Vagina (tissue), 2 donors: ENCODE results near the gene PPOX. TPM values are rescaled to one million over a fixed set of nuclear protein-coding genes. Genes with fewer than 3 reads are reported as not detected.

Source experiments
- DNase-seq, 2 donors: peaks; one replicate each; pipeline ENCODE4 v3.0.0-alpha.2; 2017; ENCODE audit errors: extremely low spot score in 2 of 2
- H3K27ac ChIP-seq: fragments of 200-600 bp; sonication (generic); one replicate; pipeline ENCODE4 v1.5.1; 2019
- H3K27me3 ChIP-seq: fragments of 200-600 bp; sonication (generic); one replicate; pipeline ENCODE4 v1.5.1; 2019
- H3K36me3 ChIP-seq, 2 donors: fragments of 200-600 bp; sonication (generic); one replicate each; pipeline ENCODE4 v1.5.1; 2017 to 2019
- H3K4me1 ChIP-seq: fragments of 200-600 bp; sonication (generic); one replicate; pipeline ENCODE4 v1.5.1; 2019
- H3K4me3 ChIP-seq, 2 donors: fragments of 200-600 bp; sonication (generic); 1 replicate in 1 of 2; 2 replicates in 1 of 2; pipeline ENCODE4 v1.5.1; 2016 to 2019
- H3K9me3 ChIP-seq: fragments of 200-600 bp; sonication (generic); one replicate; pipeline ENCODE4 v1.5.1; 2019
- POLR2A ChIP-seq, 2 donors: fragments of 450-650 bp; IDR thresholded peaks; one replicate each; pipeline ENCODE4 v1.6.1; 2017; ENCODE audit warnings: antibody characterized with exemption in 2 of 2, mild to moderate bottlenecking in 2 of 2, moderate library complexity in 2 of 2
- POLR2AphosphoS5 ChIP-seq, 2 donors: sonication (generic); formaldehyde crosslinking; IDR thresholded peaks; one replicate each; pipeline ENCODE4 v1.9.0; 2017; ENCODE audit warnings: antibody characterized with exemption in 2 of 2, mild to moderate bottlenecking in 2 of 2, low read depth in 1 of 2; ENCODE audit not compliant: insufficient read depth in 1 of 2
- intact Hi-C: fragments of 100-400 bp; cut with DNase I; formaldehyde crosslinking; loops from one replicate; pipeline ENCODE4 v1.15.1; 2023
- total RNA-seq: library from RNA; depleted of rRNA; stranded (reverse); fragments of >200 nt; gene quantifications from one replicate; pipeline ENCODE4 v1.2.3, GENCODE V29; 2016
- TF ChIP-seq, protein P1 (sequence below), 3 experiments: fragments of 450-650 bp in 2 of 3; fragments of 200-600 bp in 1 of 3; sonication (generic) in 1 of 3; IDR thresholded peaks; one replicate each; pipeline ENCODE4 v1.5.1; 2017 to 2019; ENCODE audit warnings: antibody characterized with exemption in 3 of 3, mild to moderate bottlenecking in 2 of 3, moderate library complexity in 2 of 3

Gene PPOX
- total RNA-seq, 1 donor from 2014 or later, result 16.7 TPM

DNA sequence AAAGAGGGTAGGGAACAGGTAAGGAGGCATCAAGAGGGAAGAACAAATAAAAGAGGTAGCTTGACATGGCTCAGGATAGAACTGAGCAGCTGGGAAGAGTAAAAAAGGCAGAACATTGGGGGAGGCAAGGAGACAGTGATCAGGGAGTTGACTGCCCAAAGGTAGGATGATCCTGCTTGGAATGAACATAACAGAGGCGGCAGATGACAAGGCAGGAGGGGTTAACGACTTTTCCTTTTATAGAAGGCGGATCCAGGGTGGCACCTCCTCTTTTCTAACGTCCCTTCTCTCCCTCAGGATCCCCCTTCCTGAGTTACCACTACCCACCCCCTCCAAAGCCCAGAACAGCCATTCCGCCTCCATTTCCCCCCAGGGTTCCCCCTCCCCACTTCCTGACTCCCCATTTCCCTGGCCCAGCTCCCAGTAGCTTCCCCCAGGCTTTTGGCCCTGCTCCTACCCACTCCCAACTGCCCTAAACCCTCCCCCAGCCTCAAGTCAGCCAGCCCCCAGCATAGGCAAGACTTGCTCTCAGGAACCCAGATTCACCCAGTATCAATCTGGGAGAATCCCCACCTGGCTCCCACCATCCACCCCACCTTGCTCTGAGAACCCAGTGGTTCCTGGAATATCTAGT is 33.4 kb downstream of the PPOX start:
- intact Hi-C loops, result loop anchor here (10.0 kb wide), 1 partner anchor 185 kb away; no protein-coding TSS in a partner anchor
- Histone ChIP-seq H3K4me3 (peak overlapping the region in 1 of 2 donors; percentile 59), H3K9me3 (no peaks in the 10 kb centered on the region), H3K4me1 (peaks cover 88% of the 10 kb centered on the region), H3K27me3 (no peaks in the 10 kb centered on the region), H3K27ac (peak overlapping the region; percentile 97), H3K36me3 (peaks cover 0 to 11% of the 10 kb centered on the region in 2 donors)
- TF ChIP-seq, protein P1, sequence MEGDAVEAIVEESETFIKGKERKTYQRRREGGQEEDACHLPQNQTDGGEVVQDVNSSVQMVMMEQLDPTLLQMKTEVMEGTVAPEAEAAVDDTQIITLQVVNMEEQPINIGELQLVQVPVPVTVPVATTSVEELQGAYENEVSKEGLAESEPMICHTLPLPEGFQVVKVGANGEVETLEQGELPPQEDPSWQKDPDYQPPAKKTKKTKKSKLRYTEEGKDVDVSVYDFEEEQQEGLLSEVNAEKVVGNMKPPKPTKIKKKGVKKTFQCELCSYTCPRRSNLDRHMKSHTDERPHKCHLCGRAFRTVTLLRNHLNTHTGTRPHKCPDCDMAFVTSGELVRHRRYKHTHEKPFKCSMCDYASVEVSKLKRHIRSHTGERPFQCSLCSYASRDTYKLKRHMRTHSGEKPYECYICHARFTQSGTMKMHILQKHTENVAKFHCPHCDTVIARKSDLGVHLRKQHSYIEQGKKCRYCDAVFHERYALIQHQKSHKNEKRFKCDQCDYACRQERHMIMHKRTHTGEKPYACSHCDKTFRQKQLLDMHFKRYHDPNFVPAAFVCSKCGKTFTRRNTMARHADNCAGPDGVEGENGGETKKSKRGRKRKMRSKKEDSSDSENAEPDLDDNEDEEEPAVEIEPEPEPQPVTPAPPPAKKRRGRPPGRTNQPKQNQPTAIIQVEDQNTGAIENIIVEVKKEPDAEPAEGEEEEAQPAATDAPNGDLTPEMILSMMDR (IDR thresholded peaks at IDR 0.05), result no peak
- TF ChIP-seq POLR2AphosphoS5 (IDR thresholded peaks at IDR 0.05; ENCODE audit: insufficient read depth in 1 of 2, low read depth in 1 of 2) (no peak), POLR2A (IDR thresholded peaks at IDR 0.05) (no peak)
- DNase-seq, result no peak

DNA sequence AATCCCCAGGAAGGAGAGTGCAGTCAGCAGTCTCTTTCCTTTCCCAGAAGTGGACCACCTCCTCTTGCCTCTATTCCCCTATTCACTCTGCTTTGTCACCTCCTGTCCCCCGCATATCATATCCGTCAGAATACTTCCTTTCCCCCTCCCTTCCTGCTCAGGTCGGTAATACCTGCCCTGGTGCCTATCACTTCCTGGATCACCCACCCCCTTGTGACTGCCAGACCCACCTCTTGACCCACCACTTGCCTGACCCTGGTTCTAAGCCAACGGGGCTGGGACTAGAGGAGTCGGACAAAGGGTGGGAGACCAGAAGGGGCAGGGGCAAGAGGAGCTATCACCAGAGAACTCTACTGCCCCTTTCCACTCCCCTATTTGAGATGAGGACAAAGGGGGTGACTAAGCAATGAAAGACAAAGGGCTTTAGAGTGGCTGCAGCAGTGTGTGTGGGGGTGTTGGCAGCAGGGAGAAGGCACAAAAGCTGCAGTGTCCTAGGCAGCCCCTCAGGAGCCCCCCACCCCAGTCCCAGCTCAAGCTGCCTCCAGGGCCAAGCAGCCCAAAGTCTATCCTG is 34.3 kb downstream of the PPOX start:
- H3K4me3 ChIP-seq, result peak overlapping the region in 1 of 2 donors; percentile 82
- DNase-seq, result no peak

DNA sequence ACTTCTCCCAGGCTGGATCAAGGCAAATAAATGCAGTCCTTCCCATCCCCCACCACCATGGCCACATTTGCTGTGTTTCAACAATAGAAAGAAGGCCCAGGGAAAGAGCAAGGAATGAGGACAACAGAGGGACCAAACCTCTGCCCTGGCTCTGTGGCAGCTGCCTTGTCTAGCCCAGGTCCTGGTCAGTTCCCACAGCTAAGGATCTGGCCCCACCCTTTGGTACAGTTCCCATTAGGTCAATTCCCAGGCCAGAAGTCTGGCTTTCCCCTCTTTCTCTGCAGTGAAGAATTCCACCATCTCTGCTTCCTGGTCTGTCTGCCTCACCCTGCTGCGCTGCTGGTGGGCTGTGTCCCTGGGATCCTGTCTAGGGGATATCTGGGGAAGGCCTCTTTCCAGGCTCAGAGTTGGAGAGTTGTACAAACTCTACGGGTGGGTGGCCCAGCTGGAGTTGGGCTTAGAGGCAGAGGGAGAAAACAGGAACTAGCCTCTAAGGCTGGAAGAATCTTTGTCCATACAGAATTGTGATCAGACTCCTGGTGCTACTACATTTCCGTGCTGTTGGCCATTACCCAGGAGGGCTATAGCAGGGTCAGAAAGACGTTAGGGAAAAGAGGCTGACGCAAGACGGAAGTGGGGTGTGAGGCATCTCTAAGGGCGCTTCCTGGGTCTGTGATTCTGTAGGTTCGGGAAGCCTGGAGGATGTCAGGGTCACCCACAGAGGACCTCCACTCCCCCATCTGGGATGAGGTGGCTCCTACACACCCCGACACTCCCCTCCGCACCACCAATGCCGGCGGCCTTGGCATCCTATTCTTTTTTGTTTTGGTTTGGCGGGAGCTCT is 35.0 kb downstream of the PPOX start:
- Histone ChIP-seq H3K27me3 (no peaks in the 10 kb centered on the region), H3K4me1 (peaks cover 85% of the 10 kb centered on the region), H3K9me3 (no peaks in the 10 kb centered on the region), H3K36me3 (peaks cover 0 to 11% of the 10 kb centered on the region in 2 donors), H3K4me3 (peak overlapping the region; percentile 82 to 88), H3K27ac (peak overlapping the region; percentile 97)
- intact Hi-C loops, result no loop called here
- DNase-seq, result peak in 1 of 2 donors; percentile 96
- TF ChIP-seq POLR2A (IDR thresholded peaks at IDR 0.05) (peak in 1 of 2 donors; percentile 6), POLR2AphosphoS5 (IDR thresholded peaks at IDR 0.05; ENCODE audit: insufficient read depth in 1 of 2, low read depth in 1 of 2) (no peak)
- TF ChIP-seq, protein P1 (IDR thresholded peaks at IDR 0.05), result no peak

More for the DNA sequence above, 34.3 kb downstream of the PPOX start:
- intact Hi-C loops, result no loop called here
- Histone ChIP-seq H3K27me3 (no peaks in the 10 kb centered on the region), H3K27ac (peak overlapping the region; percentile 97), H3K9me3 (no peaks in the 10 kb centered on the region), H3K4me1 (peaks cover 87% of the 10 kb centered on the region), H3K36me3 (peaks cover 0 to 11% of the 10 kb centered on the region in 2 donors)
- TF ChIP-seq POLR2A (IDR thresholded peaks at IDR 0.05) (no peak), POLR2AphosphoS5 (IDR thresholded peaks at IDR 0.05; ENCODE audit: insufficient read depth in 1 of 2, low read depth in 1 of 2) (no peak)
- TF ChIP-seq, protein P1 (IDR thresholded peaks at IDR 0.05), result no peak

DNA sequence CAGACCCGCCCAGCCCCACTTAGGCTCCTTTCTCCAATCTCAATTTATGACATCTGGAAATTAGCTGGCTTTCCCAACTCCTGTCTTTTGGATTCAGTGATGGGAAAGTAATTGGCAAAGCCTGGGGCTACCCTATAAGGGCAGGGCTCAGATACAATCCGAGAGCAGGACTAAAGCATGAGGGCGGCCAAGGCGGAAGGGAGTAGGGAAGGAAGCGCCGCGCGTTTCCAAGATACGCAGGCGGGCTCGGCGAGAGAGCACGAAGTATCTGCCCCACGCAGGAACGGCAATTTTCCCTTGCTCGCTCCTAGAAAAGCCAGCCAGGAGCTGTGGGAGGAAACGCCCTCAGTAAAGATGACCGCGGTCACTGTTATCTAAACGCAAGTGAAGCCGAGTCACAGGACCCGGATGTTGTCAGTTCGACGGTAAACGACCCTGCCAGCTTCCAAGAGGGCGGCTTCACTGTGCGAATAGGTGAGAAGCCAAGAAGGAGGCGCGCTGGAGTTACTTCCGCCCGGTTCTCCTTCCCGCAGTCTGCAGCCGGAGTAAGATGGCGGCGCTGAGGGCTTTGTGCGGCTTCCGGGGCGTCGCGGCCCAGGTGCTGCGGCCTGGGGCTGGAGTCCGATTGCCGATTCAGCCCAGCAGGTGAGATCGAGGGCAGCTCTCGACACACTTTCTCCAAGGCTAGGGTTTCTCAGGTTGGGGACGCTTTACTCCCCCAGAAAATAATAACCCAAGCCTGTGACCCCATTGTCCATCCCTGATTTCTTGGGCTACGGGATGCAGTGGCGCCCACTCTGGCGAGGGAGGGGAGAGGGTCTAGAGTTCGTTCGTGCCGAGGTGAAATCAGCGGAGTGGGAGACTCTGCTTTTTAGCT is 35.8 kb downstream of the PPOX start, which contains the start of gene NDUFS2:
Gene NDUFS2 (plus strand): TSS at position 532 of the 877 bp plus-strand sequence. CDS start 19 bp downstream, at position 551.
- Histone ChIP-seq H3K4me1 (peaks cover 85% of the 10 kb centered on the region), H3K9me3 (no peaks in the 10 kb centered on the region), H3K36me3 (peaks cover 0 to 11% of the 10 kb centered on the region in 2 donors), H3K27me3 (no peaks in the 10 kb centered on the region), H3K4me3 (peak within 1 kb of the TSS; percentile 82 to 88), H3K27ac (peak within 1 kb of the TSS; percentile 97)
- TF ChIP-seq, protein P1 (IDR thresholded peaks at IDR 0.05), result no peak
- TF ChIP-seq POLR2AphosphoS5 (IDR thresholded peaks at IDR 0.05; ENCODE audit: insufficient read depth in 1 of 2, low read depth in 1 of 2) (peak; percentile 93 to 95), POLR2A (IDR thresholded peaks at IDR 0.05) (peak in 1 of 2 donors; percentile 57)
- DNase-seq, result peak in 1 of 2 donors; percentile 99
- intact Hi-C loops, result no loop called here
